HG03108 (cell line): Measurements from ENCODE around the gene PCGF2.

Source experiments
- ATAC-seq: cut with Tn5 transposase; IDR thresholded peaks from one replicate; pipeline ENCODE4 v1.9.1; 2021; ENCODE audit warnings: moderate library complexity; ENCODE audit not compliant: unreplicated experiment

PCGF2 gene

GRCh38 chr17:38751808-38752307 lies 3.7 kb upstream of the PCGF2 start:
- ATAC-seq: peak; percentile 17

GRCh38 chr17:38751144-38751807 lies 3.1 kb upstream of the PCGF2 start:
- ATAC-seq: no peak

- ATAC-seq: no peak
Observed at GRCh38 chr17:38750312-38751121, 2.4 kb upstream of the PCGF2 start.

- ATAC-seq: no peak
Observed at GRCh38 chr17:38750044-38750311, 1.8 kb upstream of the PCGF2 start.

- no peak for ATAC-seq
Observed at GRCh38 chr17:38749223-38750043, 1.3 kb upstream of the PCGF2 start.

- ATAC-seq: no peak
Observed at GRCh38 chr17:38748892-38749222, 721 bp upstream of the PCGF2 start.

GRCh38 chr17:38747463-38748148 lies 530 bp downstream of the PCGF2 start:
- no peak for ATAC-seq

- ATAC-seq: no peak
Observed at GRCh38 chr17:38746849-38747462, 1.2 kb downstream of the PCGF2 start.

GRCh38 chr17:38746004-38746848 lies 1.9 kb downstream of the PCGF2 start:
- ATAC-seq: no peak

GRCh38 chr17:38745545-38745944 lies 2.6 kb downstream of the PCGF2 start:
- no peak for ATAC-seq

- ATAC-seq: no peak
Observed at GRCh38 chr17:38743556-38744171, 4.5 kb downstream of the PCGF2 start.

- ATAC-seq: no peak
Observed at GRCh38 chr17:38742411-38743308, 5.5 kb downstream of the PCGF2 start.

- ATAC-seq: no peak
Observed at GRCh38 chr17:38741921-38742410, 6.2 kb downstream of the PCGF2 start.

- ATAC-seq: no peak
Observed at GRCh38 chr17:38741461-38741860, 6.7 kb downstream of the PCGF2 start.

- no peak for ATAC-seq
Observed at GRCh38 chr17:38740806-38741205, 7.3 kb downstream of the PCGF2 start.

- ATAC-seq: no peak
Observed at GRCh38 chr17:38740044-38740443, 8.1 kb downstream of the PCGF2 start.

- ATAC-seq: no peak
Observed at GRCh38 chr17:38739305-38739704, 8.8 kb downstream of the PCGF2 start.

- ATAC-seq: no peak
Observed at GRCh38 chr17:38738686-38739085, 9.4 kb downstream of the PCGF2 start.
